Measurements from ENCODE around the gene SPOCK3.

Gene SPOCK3

DNA sequence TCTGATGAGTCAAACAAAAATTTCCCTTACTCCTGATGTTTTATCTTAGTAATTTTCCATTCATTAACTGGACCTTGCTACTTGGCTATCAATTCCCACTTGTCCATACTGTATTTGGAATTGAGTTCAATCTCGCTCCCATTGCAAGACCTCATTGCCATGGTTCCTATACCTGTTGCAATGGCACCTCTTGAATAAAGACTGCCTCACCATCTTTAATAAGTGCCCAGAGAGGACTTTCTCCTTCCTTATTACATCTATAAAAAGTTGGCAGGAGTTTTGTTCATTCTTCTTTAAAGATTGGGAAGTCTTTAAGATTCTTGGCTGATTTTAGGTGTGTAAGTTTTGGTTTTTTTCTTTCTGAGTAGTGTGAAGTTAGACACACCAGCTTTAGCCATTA is 397.4 kb downstream of the SPOCK3 start:
- Histone ChIP-seq H3K4me1 (ENCODE audit: control insufficient read depth, insufficient read depth, low read length) (no peaks in the 10 kb centered on the region), H3K4me3 (ENCODE audit: low read length in 2 of 2) (no peak overlapping the region), H3K27ac (ENCODE audit: low read length) (no peak overlapping the region), H3K9me3 (ENCODE audit: control insufficient read depth in 2 of 2, low read length in 2 of 2) (no peaks in the 10 kb centered on the region), H3K27me3 (ENCODE audit: control insufficient read depth in 1 of 2, insufficient read depth in 2 of 2, low read length in 2 of 2) (no peaks in the 10 kb centered on the region), H3K9ac (ENCODE audit: low read length in 2 of 2) (no peak overlapping the region), H3K36me3 (ENCODE audit: control insufficient read depth in 2 of 2, insufficient read depth in 2 of 2, low read length in 2 of 2) (no peaks in the 10 kb centered on the region)

- Histone ChIP-seq H3K27me3 (ENCODE audit: control insufficient read depth in 1 of 2, insufficient read depth in 2 of 2, low read length in 2 of 2) (no peaks in the 10 kb centered on the region), H3K9me3 (ENCODE audit: control insufficient read depth in 2 of 2, low read length in 2 of 2) (no peaks in the 10 kb centered on the region), H3K9ac (ENCODE audit: low read length in 2 of 2) (no peak overlapping the region), H3K4me3 (ENCODE audit: low read length in 2 of 2) (no peak overlapping the region), H3K4me1 (ENCODE audit: control insufficient read depth, insufficient read depth, low read length) (no peaks in the 10 kb centered on the region), H3K36me3 (ENCODE audit: control insufficient read depth in 2 of 2, insufficient read depth in 2 of 2, low read length in 2 of 2) (no peaks in the 10 kb centered on the region), H3K27ac (ENCODE audit: low read length) (no peak overlapping the region)
These were observed 406.7 kb downstream of the SPOCK3 start for GRCh38 chr4:166827629-166828028.

GRCh38 chr4:166827167-166827566 is 407.1 kb downstream of the SPOCK3 start:
- Histone ChIP-seq H3K4me3 (ENCODE audit: low read length in 2 of 2) (no peak overlapping the region), H3K36me3 (ENCODE audit: control insufficient read depth in 2 of 2, insufficient read depth in 2 of 2, low read length in 2 of 2) (no peaks in the 10 kb centered on the region), H3K27ac (ENCODE audit: low read length) (no peak overlapping the region), H3K9ac (ENCODE audit: low read length in 2 of 2) (no peak overlapping the region), H3K9me3 (ENCODE audit: control insufficient read depth in 2 of 2, low read length in 2 of 2) (no peaks in the 10 kb centered on the region), H3K27me3 (ENCODE audit: control insufficient read depth in 1 of 2, insufficient read depth in 2 of 2, low read length in 2 of 2) (no peaks in the 10 kb centered on the region), H3K4me1 (ENCODE audit: control insufficient read depth, insufficient read depth, low read length) (no peaks in the 10 kb centered on the region)

- Histone ChIP-seq H3K9me3 (ENCODE audit: control insufficient read depth in 2 of 2, low read length in 2 of 2) (no peaks in the 10 kb centered on the region), H3K9ac (ENCODE audit: low read length in 2 of 2) (no peak overlapping the region), H3K27ac (ENCODE audit: low read length) (no peak overlapping the region), H3K4me1 (ENCODE audit: control insufficient read depth, insufficient read depth, low read length) (no peaks in the 10 kb centered on the region), H3K4me3 (ENCODE audit: low read length in 2 of 2) (no peak overlapping the region), H3K27me3 (ENCODE audit: control insufficient read depth in 1 of 2, insufficient read depth in 2 of 2, low read length in 2 of 2) (no peaks in the 10 kb centered on the region), H3K36me3 (ENCODE audit: control insufficient read depth in 2 of 2, insufficient read depth in 2 of 2, low read length in 2 of 2) (no peaks in the 10 kb centered on the region)
These were observed 410.4 kb downstream of the SPOCK3 start for GRCh38 chr4:166823848-166824247.

DNA sequence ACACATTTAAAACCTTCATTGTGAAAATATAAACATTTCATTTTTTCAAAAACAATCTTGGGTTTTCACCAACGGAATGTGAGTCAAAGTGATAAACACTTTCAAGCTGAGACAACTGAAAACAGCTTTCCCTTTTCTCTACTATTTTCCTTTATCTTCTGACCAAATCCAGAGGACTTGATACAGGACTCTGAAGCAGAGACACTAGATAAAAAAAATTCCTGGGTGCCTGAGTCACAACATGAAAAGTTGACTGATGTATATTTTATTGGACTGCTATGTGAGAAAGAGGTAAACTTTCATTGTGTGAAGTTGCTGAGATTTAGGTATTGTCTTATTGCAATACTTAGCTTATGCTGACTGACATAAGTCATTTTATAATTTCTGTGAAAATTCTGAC is 411.2 kb downstream of the SPOCK3 start:
- Histone ChIP-seq H3K9ac (ENCODE audit: low read length in 2 of 2) (no peak overlapping the region), H3K36me3 (ENCODE audit: control insufficient read depth in 2 of 2, insufficient read depth in 2 of 2, low read length in 2 of 2) (no peaks in the 10 kb centered on the region), H3K27ac (ENCODE audit: low read length) (no peak overlapping the region), H3K27me3 (ENCODE audit: control insufficient read depth in 1 of 2, insufficient read depth in 2 of 2, low read length in 2 of 2) (no peaks in the 10 kb centered on the region), H3K4me1 (ENCODE audit: control insufficient read depth, insufficient read depth, low read length) (no peaks in the 10 kb centered on the region), H3K9me3 (ENCODE audit: control insufficient read depth in 2 of 2, low read length in 2 of 2) (no peaks in the 10 kb centered on the region), H3K4me3 (ENCODE audit: low read length in 2 of 2) (no peak overlapping the region)

DNA sequence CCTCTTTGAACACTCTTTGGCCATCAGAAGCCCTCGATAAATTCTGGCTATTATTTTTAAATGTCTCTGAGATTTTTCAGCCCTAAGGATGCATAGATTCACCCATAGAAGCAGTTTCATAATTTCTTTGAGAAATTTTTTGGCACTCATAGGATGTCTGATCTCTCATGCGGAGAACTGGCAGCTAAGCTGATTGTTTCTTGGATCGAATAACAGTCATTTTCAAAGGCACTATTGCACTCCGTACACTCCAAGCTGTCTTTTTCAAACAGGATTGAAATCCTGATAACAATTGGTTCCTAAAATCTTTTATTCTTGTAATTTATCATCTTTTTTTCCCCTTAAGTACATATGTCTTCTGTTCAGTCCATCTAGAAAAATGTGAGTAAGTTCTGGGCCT is 411.9 kb downstream of the SPOCK3 start:
- Histone ChIP-seq H3K36me3 (ENCODE audit: control insufficient read depth in 2 of 2, insufficient read depth in 2 of 2, low read length in 2 of 2) (no peaks in the 10 kb centered on the region), H3K27ac (ENCODE audit: low read length) (no peak overlapping the region), H3K9me3 (ENCODE audit: control insufficient read depth in 2 of 2, low read length in 2 of 2) (no peaks in the 10 kb centered on the region), H3K4me1 (ENCODE audit: control insufficient read depth, insufficient read depth, low read length) (no peaks in the 10 kb centered on the region), H3K9ac (ENCODE audit: low read length in 2 of 2) (no peak overlapping the region), H3K27me3 (ENCODE audit: control insufficient read depth in 1 of 2, insufficient read depth in 2 of 2, low read length in 2 of 2) (no peaks in the 10 kb centered on the region), H3K4me3 (ENCODE audit: low read length in 2 of 2) (no peak overlapping the region)

DNA sequence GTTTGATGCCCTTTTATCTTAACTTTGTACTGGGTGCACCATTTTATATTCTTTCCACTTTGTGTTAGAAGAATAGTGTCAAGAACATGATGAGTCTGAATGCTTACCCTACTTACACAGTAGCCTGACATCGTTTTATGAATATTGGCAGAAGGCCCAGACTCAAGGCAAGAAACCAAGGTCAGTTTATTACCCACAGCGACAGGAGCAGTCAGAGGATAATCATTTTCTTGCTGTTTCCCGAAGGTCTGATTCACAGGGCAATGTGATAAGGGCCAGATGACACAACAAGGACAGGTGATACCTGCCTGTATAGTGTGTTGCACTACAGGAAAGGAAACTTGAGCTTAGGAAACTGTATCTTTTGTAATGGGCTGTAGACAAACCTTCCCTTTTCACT is 417.4 kb downstream of the SPOCK3 start:
- H3K36me3 ChIP-seq (ENCODE audit: control insufficient read depth in 2 of 2, insufficient read depth in 2 of 2, low read length in 2 of 2), result no peaks in the 10 kb centered on the region
- no peak overlapping the region for H3K27ac ChIP-seq (ENCODE audit: low read length)
- no peaks in the 10 kb centered on the region for H3K4me1 ChIP-seq (ENCODE audit: control insufficient read depth, insufficient read depth, low read length)

GRCh38 chr4:166808380-166808779 is 425.9 kb downstream of the SPOCK3 start:
- Histone ChIP-seq H3K4me1 (ENCODE audit: control insufficient read depth, insufficient read depth, low read length) (no peaks in the 10 kb centered on the region), H3K27me3 (ENCODE audit: control insufficient read depth in 1 of 2, insufficient read depth in 2 of 2, low read length in 2 of 2) (no peaks in the 10 kb centered on the region), H3K9me3 (ENCODE audit: control insufficient read depth in 2 of 2, low read length in 2 of 2) (no peaks in the 10 kb centered on the region), H3K27ac (ENCODE audit: low read length) (no peak overlapping the region), H3K4me3 (ENCODE audit: low read length in 2 of 2) (no peak overlapping the region), H3K9ac (ENCODE audit: low read length in 2 of 2) (no peak overlapping the region), H3K36me3 (ENCODE audit: control insufficient read depth in 2 of 2, insufficient read depth in 2 of 2, low read length in 2 of 2) (no peaks in the 10 kb centered on the region)

More for the DNA sequence above, 417.4 kb downstream of the SPOCK3 start:
- Histone ChIP-seq H3K9ac (ENCODE audit: low read length in 2 of 2) (no peak overlapping the region), H3K9me3 (ENCODE audit: control insufficient read depth in 2 of 2, low read length in 2 of 2) (no peaks in the 10 kb centered on the region), H3K4me3 (ENCODE audit: low read length in 2 of 2) (no peak overlapping the region), H3K27me3 (ENCODE audit: control insufficient read depth in 1 of 2, insufficient read depth in 2 of 2, low read length in 2 of 2) (no peaks in the 10 kb centered on the region)

- H3K9me3 ChIP-seq (ENCODE audit: control insufficient read depth in 2 of 2, low read length in 2 of 2), result no peaks in the 10 kb centered on the region
- no peak overlapping the region for H3K9ac ChIP-seq (ENCODE audit: low read length in 2 of 2)
- no peak overlapping the region for H3K27ac ChIP-seq (ENCODE audit: low read length)
- no peak overlapping the region for H3K4me3 ChIP-seq (ENCODE audit: low read length in 2 of 2)
- no peaks in the 10 kb centered on the region for H3K27me3 ChIP-seq (ENCODE audit: control insufficient read depth in 1 of 2, insufficient read depth in 2 of 2, low read length in 2 of 2)
- no peaks in the 10 kb centered on the region for H3K36me3 ChIP-seq (ENCODE audit: control insufficient read depth in 2 of 2, insufficient read depth in 2 of 2, low read length in 2 of 2)
- no peaks in the 10 kb centered on the region for H3K4me1 ChIP-seq (ENCODE audit: control insufficient read depth, insufficient read depth, low read length)
These were observed 431.9 kb downstream of the SPOCK3 start for GRCh38 chr4:166802346-166802745.

- Histone ChIP-seq H3K36me3 (ENCODE audit: control insufficient read depth in 2 of 2, insufficient read depth in 2 of 2, low read length in 2 of 2) (no peaks in the 10 kb centered on the region), H3K4me3 (ENCODE audit: low read length in 2 of 2) (no peak overlapping the region), H3K9me3 (ENCODE audit: control insufficient read depth in 2 of 2, low read length in 2 of 2) (no peaks in the 10 kb centered on the region), H3K4me1 (ENCODE audit: control insufficient read depth, insufficient read depth, low read length) (no peaks in the 10 kb centered on the region), H3K27me3 (ENCODE audit: control insufficient read depth in 1 of 2, insufficient read depth in 2 of 2, low read length in 2 of 2) (no peaks in the 10 kb centered on the region), H3K27ac (ENCODE audit: low read length) (no peak overlapping the region), H3K9ac (ENCODE audit: low read length in 2 of 2) (no peak overlapping the region)
These were observed 436.2 kb downstream of the SPOCK3 start for GRCh38 chr4:166798126-166798525.

- Histone ChIP-seq H3K9me3 (ENCODE audit: control insufficient read depth in 2 of 2, low read length in 2 of 2) (no peaks in the 10 kb centered on the region), H3K4me1 (ENCODE audit: control insufficient read depth, insufficient read depth, low read length) (no peaks in the 10 kb centered on the region), H3K4me3 (ENCODE audit: low read length in 2 of 2) (no peak overlapping the region), H3K36me3 (ENCODE audit: control insufficient read depth in 2 of 2, insufficient read depth in 2 of 2, low read length in 2 of 2) (no peaks in the 10 kb centered on the region), H3K27me3 (ENCODE audit: control insufficient read depth in 1 of 2, insufficient read depth in 2 of 2, low read length in 2 of 2) (no peaks in the 10 kb centered on the region), H3K9ac (ENCODE audit: low read length in 2 of 2) (no peak overlapping the region), H3K27ac (ENCODE audit: low read length) (no peak overlapping the region)
These were observed 456.5 kb downstream of the SPOCK3 start for GRCh38 chr4:166777760-166778159.

DNA sequence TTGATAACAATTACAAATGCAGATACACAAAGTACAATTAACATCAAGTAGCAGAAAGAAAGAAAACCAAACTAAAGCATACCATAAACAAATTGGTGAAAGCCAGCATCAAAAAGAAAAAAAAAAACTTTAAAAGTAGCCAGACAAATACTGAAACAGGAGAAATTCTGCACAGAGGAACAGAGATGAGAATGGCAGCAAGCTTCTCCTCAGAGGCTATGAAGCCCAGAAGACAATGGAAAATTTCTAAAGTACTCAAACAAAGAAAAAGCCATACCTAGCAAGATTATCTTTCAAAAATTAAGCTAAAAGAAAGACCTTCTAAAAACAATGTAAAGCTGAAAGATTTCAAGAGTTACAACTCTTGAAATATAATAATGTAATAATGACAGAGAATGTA is 471.3 kb downstream of the SPOCK3 start:
- Histone ChIP-seq H3K4me1 (ENCODE audit: control insufficient read depth, insufficient read depth, low read length) (no peaks in the 10 kb centered on the region), H3K27me3 (ENCODE audit: control insufficient read depth in 1 of 2, insufficient read depth in 2 of 2, low read length in 2 of 2) (no peaks in the 10 kb centered on the region), H3K4me3 (ENCODE audit: low read length in 2 of 2) (no peak overlapping the region), H3K9ac (ENCODE audit: low read length in 2 of 2) (no peak overlapping the region), H3K36me3 (ENCODE audit: control insufficient read depth in 2 of 2, insufficient read depth in 2 of 2, low read length in 2 of 2) (no peaks in the 10 kb centered on the region), H3K9me3 (ENCODE audit: control insufficient read depth in 2 of 2, low read length in 2 of 2) (no peaks in the 10 kb centered on the region), H3K27ac (ENCODE audit: low read length) (no peak overlapping the region)
